B cell (primary cell): ENCODE results near the gene SIRPB2. TPM values are rescaled to one million over a fixed set of nuclear protein-coding genes. Genes with fewer than 3 reads are reported as not detected.

Source experiments
- ATAC-seq: fragments of 200-7000 bp; cut with Tn5 transposase; one replicate; pipeline ENCODE4 v1.10.0; 2021; ENCODE audit warnings: low read depth, mild to moderate bottlenecking, moderate number of reproducible peaks, moderate library complexity
- CTCF ChIA-PET: fragments of 350-600 bp; sonication (Branson Sonifier 250); formaldehyde crosslinking; loops from one replicate; lab custom pipeline; 2021; ENCODE audit warnings: antibody characterized with exemption, inconsistent platforms; lab: Charles Lee
- POLR2A ChIA-PET: fragments of 350-600 bp; sonication (Branson Sonifier 250); formaldehyde crosslinking; loops from one replicate; lab custom pipeline; 2021; ENCODE audit warnings: antibody characterized with exemption; lab: Charles Lee
- DNase-seq: peaks from one replicate; pipeline ENCODE4 v3.0.0; 2013
- H2AFZ ChIP-seq: 2 replicates; pipeline ENCODE4 v1.6.1; 2012; ENCODE audit warnings: mild to moderate bottlenecking, low read depth, low read length; ENCODE audit not compliant: insufficient read depth, poor library complexity, severe bottlenecking
- H3K27ac ChIP-seq, 2 donors: 1 replicate in 1 of 2; 2 replicates in 1 of 2; pipeline ENCODE4 v1.5.1; 2012 to 2013; ENCODE audit warnings: low read length in 2 of 2, mild to moderate bottlenecking in 2 of 2, moderate library complexity in 1 of 2
- H3K27me3 ChIP-seq, 4 experiments: fragments of 200-600 bp in 1 of 4; sonication (generic) in 1 of 4; replicated peaks in 1 of 4; 1 replicate in 2 of 4; 2 replicates in 2 of 4; pipeline versions ENCODE4 v1.6.1 to v1.7.0; 2013 to 2016; ENCODE audit warnings: low read length in 3 of 4, mild to moderate bottlenecking in 2 of 4, mixed read lengths in 1 of 4, moderate library complexity in 1 of 4; ENCODE audit not compliant: insufficient read depth in 4 of 4, control insufficient read depth in 3 of 4; ENCODE audit errors: control extremely low read depth in 1 of 4
- H3K36me3 ChIP-seq, 2 experiments: replicated peaks in 1 of 2; 1 replicate in 1 of 2; 2 replicates in 1 of 2; pipeline versions ENCODE4 v1.6.1 to v1.7.1; 2013; ENCODE audit warnings: low read length in 1 of 2; ENCODE audit not compliant: insufficient read depth in 2 of 2, control insufficient read depth in 1 of 2; ENCODE audit errors: control extremely low read depth in 1 of 2, extremely low read depth in 1 of 2
- H3K4me1 ChIP-seq, 2 donors: fragments of 200-600 bp in 1 of 2; sonication (generic) in 1 of 2; 1 replicate in 1 of 2; 2 replicates in 1 of 2; pipeline versions ENCODE4 v1.5.1 to v1.6.1; 2013 to 2017; ENCODE audit warnings: low read length in 2 of 2; ENCODE audit not compliant: control insufficient read depth in 2 of 2, insufficient read depth in 2 of 2
- H3K4me2 ChIP-seq: replicated peaks from 2 replicates; pipeline ENCODE3; 2012; ENCODE audit warnings: mild to moderate bottlenecking, low read depth, low read length; ENCODE audit not compliant: poor library complexity, severe bottlenecking
- H3K4me3 ChIP-seq, 5 experiments: fragments of 200-600 bp in 1 of 5; sonication (generic) in 1 of 5; 1 replicate in 3 of 5; 2 replicates in 2 of 5; pipeline versions ENCODE4 v1.5.1 to v1.7.0; 2011 to 2016; ENCODE audit warnings: low read length in 4 of 5, mild to moderate bottlenecking in 4 of 5, low read depth in 2 of 5, control low read depth in 1 of 5, moderate library complexity in 1 of 5; ENCODE audit not compliant: insufficient read depth in 1 of 5; ENCODE audit errors: control extremely low read depth in 1 of 5, extremely low read depth in 1 of 5
- H3K79me2 ChIP-seq: fragments of 200-600 bp; sonication (generic); one replicate; pipeline ENCODE4 v1.6.0; 2016; ENCODE audit warnings: low read length; ENCODE audit not compliant: control insufficient read depth, insufficient read depth
- H3K9ac ChIP-seq: fragments of 200-600 bp; sonication (generic); 2 replicates; pipeline ENCODE4 v1.6.1; 2017; ENCODE audit warnings: mild to moderate bottlenecking, low read length, moderate library complexity
- H3K9me3 ChIP-seq, 3 donors: one replicate each; pipeline versions ENCODE4 v1.6.1 to v1.7.1; 2013; ENCODE audit warnings: low read length in 2 of 3; ENCODE audit not compliant: control insufficient read depth in 2 of 3, insufficient read depth in 1 of 3; ENCODE audit errors: control extremely low read depth in 1 of 3
- H4K20me1 ChIP-seq: 2 replicates; pipeline ENCODE4 v1.6.0; 2012; ENCODE audit warnings: mild to moderate bottlenecking, low read length; ENCODE audit not compliant: insufficient read depth, control insufficient read depth, poor library complexity, severe bottlenecking
- H3K27ac Mint-ChIP-seq: one replicate; pipeline ENCODE4 v1.8.0; 2021; ENCODE audit warnings: mixed read lengths
- H3K27me3 Mint-ChIP-seq: one replicate; pipeline ENCODE4 v1.8.0; 2021; ENCODE audit warnings: mixed read lengths
- H3K4me1 Mint-ChIP-seq: one replicate; pipeline ENCODE4 v1.8.0; 2021; ENCODE audit warnings: mixed read lengths
- H3K4me3 Mint-ChIP-seq: one replicate; pipeline ENCODE4 v1.8.0; 2021; ENCODE audit warnings: mixed read lengths
- H3K9me3 Mint-ChIP-seq: one replicate; pipeline ENCODE4 v1.8.0; 2022; ENCODE audit warnings: mixed read lengths; ENCODE audit not compliant: insufficient read depth
- CTCF ChIP-seq: fragments of 200-600 bp; IDR thresholded peaks from one replicate; pipeline ENCODE4 v1.8.0; 2022; ENCODE audit warnings: antibody characterized with exemption, mild to moderate bottlenecking
- EZH2 ChIP-seq: IDR thresholded peaks from 2 replicates; pipeline ENCODE4 v1.6.1; 2012; ENCODE audit warnings: borderline replicate concordance, low read depth, mild to moderate bottlenecking, moderate library complexity, low read length; ENCODE audit not compliant: insufficient read depth, poor library complexity, severe bottlenecking
- WGBS: methylation state at CpG from one replicate; pipeline ENCODE4 v1.1.5; 2013; ENCODE audit warnings: missing lambda C conversion rate; ENCODE audit not compliant: insufficient coverage; 5-methylcytosine and 5-hydroxymethylcytosine counted together
- intact Hi-C: fragments of 100-400 bp; cut with micrococcal nuclease; formaldehyde crosslinking; loops from one replicate; pipeline ENCODE4 v1.10.0; 2022
- polyA plus RNA-seq: library from polyadenylated mRNA; depleted of rRNA; stranded (reverse); fragments of >200 nt; gene quantifications from 2 replicates; pipeline ENCODE4 v1.2.3, GENCODE V29; 2012
- total RNA-seq, 2 donors: library from RNA; stranded (reverse); fragments of 120-200 nt in 1 of 2; gene quantifications; 1 replicate in 1 of 2; 2 replicates in 1 of 2; pipeline versions ENCODE4 v1.2.3 to v1.2.4, GENCODE V29; 2013 to 2022

SIRPB2 gene
- total and polyA plus RNA-seq, 2 donors (not counting 1 experiment from before 2014, with no cell fraction given): 0.51 TPM; not detected in 1

GRCh38 chr20:1450926-1451491, 40.2 kb downstream of the SIRPB2 start:
- H3K4me3 Mint-ChIP-seq: no peak overlapping the region
- H3K36me3 ChIP-seq: peaks cover 17 to 98% of the 10 kb centered on the region in 2 experiments
- no peak overlapping the region for H3K27ac ChIP-seq
- no peaks in the 10 kb centered on the region for H3K27me3 ChIP-seq
- H3K27me3 Mint-ChIP-seq: no peaks in the 10 kb centered on the region
- ATAC-seq (no peak), DNase-seq (no peak)
- no peak overlapping the region for H3K4me3 ChIP-seq
- no peaks in the 10 kb centered on the region for H3K4me1 ChIP-seq
- no peak overlapping the region for H2AFZ ChIP-seq
- ChIA-PET POLR2A (no interaction called here), CTCF (interaction anchor here (1.1 to 3.2 kb wide), 3 partner anchors 14 to 53 kb away, joined by 3 to 18 read pairs (median 4); partner anchors contain the start of gene NSFL1C)
- no peaks in the 10 kb centered on the region for H3K9me3 Mint-ChIP-seq
- H3K9ac ChIP-seq: no peak overlapping the region
- no peak overlapping the region for H3K27ac Mint-ChIP-seq
- H4K20me1 ChIP-seq: peaks cover 24% of the 10 kb centered on the region
- H3K9me3 ChIP-seq: peaks cover 0 to 10% (median 7%) of the 10 kb centered on the region in 3 donors
- TF ChIP-seq CTCF: no peak
- TF ChIP-seq EZH2: no peak
- no peak overlapping the region for H3K4me2 ChIP-seq
- peaks cover 14% of the 10 kb centered on the region for H3K79me2 ChIP-seq
- intact Hi-C loops: no loop called here
- no peaks in the 10 kb centered on the region for H3K4me1 Mint-ChIP-seq

GRCh38 chr20:1449370-1449769, 41.9 kb downstream of the SIRPB2 start:
- POLR2A ChIA-PET: no interaction called here
- peaks cover 8% of the 10 kb centered on the region for H4K20me1 ChIP-seq

More at GRCh38 chr20:1449370-1449769, 41.9 kb downstream of the SIRPB2 start:
- H3K27ac Mint-ChIP-seq: no peak overlapping the region
- intact Hi-C loops: no loop called here
- H3K4me3 Mint-ChIP-seq: no peak overlapping the region
- no peak for ATAC-seq
- CTCF ChIA-PET: interaction anchor here (1.3 to 2.5 kb wide), 4 partner anchors 11 to 136 kb away, joined by 4 to 8 read pairs (median 6); partner anchors contain the start of gene NSFL1C
- Histone ChIP-seq H3K4me2 (no peak overlapping the region), H3K27ac (no peak overlapping the region), H3K79me2 (peaks cover 3% of the 10 kb centered on the region), H3K4me3 (no peak overlapping the region), H3K36me3 (peaks cover 17 to 97% of the 10 kb centered on the region in 2 experiments), H3K4me1 (no peaks in the 10 kb centered on the region), H3K9me3 (peaks cover 0 to 10% (median 7%) of the 10 kb centered on the region in 3 donors), H3K27me3 (no peaks in the 10 kb centered on the region), H2AFZ (no peak overlapping the region), H3K9ac (no peak overlapping the region)
- H3K4me1 Mint-ChIP-seq: no peaks in the 10 kb centered on the region
- no peak for TF ChIP-seq CTCF
- TF ChIP-seq EZH2: no peak
- H3K27me3 Mint-ChIP-seq: no peaks in the 10 kb centered on the region
- WGBS: 100% methylated on average over 4 of the region's 6 CpGs
- DNase-seq: no peak
- H3K9me3 Mint-ChIP-seq: no peaks in the 10 kb centered on the region
